ENCODE results near the gene PPP1R14B. TPM values are rescaled to one million over a fixed set of nuclear protein-coding genes. Genes with fewer than 3 reads are reported as not detected.

Gene PPP1R14B
- total RNA-seq, 1 donor from 2014 or later, result 284 TPM

DNA sequence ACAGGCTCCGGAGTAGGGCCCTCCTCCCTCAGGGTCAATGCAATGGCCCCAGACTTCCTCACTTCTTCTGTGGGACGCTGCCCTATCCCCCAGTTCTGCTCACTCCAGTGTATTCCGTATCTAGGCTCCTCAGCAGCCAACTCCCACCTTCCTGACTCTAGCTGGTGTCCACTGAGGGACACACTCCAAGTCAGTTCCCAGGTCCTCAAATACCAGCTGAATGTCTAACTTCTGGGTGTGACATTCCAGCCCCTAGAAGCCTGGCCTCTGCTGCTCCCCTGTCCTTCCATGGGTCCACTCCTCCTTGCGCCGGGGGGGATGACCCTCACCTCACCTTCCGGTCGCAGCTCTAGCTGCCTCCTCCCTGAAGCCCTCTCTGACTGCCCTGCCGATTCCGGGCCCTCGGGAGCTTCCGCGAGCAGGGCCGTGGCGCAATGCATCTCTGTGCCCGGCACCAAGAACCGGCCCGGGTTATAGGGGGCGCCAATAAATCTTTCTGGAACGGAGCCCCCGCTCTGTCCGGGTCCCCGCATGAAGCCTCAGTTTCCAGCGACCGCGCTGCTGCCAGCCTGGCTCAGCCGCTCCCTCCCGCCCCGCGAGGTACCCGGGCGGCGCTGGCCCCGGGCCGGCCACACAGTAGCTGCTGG is 22.3 kb upstream of the PPP1R14B start:
- Mint-ChIP-seq H3K4me3 (peak overlapping the region; percentile 96), H3K36me3 (ENCODE audit: low read depth) (peaks cover 14% of the 10 kb centered on the region), H3K9me3 (no peaks in the 10 kb centered on the region), H3K27me3 (no peaks in the 10 kb centered on the region), H3K27ac (peak overlapping the region; percentile 99), H3K4me1 (peaks cover 26% of the 10 kb centered on the region)
- intact Hi-C loops (cut with micrococcal nuclease), result loop anchor here (1.0 kb wide), 3 partner anchors 18 to 48 kb away; partner anchors contain the start of genes PLCB3 and TRMT112
- peak; percentile 89 for DNase-seq

GRCh38 chr11:64268025-64268892 is 21.5 kb upstream of the PPP1R14B start:
- H3K36me3 Mint-ChIP-seq (ENCODE audit: low read depth), result peaks cover 14% of the 10 kb centered on the region
- DNase-seq, result no peak
- H3K4me3 Mint-ChIP-seq, result peak overlapping the region; percentile 96
- H3K4me1 Mint-ChIP-seq, result peaks cover 26% of the 10 kb centered on the region
- no peaks in the 10 kb centered on the region for H3K9me3 Mint-ChIP-seq
- no peaks in the 10 kb centered on the region for H3K27me3 Mint-ChIP-seq
- intact Hi-C loops (cut with micrococcal nuclease), result loop anchor here (1.0 kb wide), 1 partner anchor 17 kb away; the partner anchor contains the start of gene PLCB3
- peak overlapping the region; percentile 99 for H3K27ac Mint-ChIP-seq

- DNase-seq, result no peak
- Mint-ChIP-seq H3K36me3 (ENCODE audit: low read depth) (peaks cover 19% of the 10 kb centered on the region), H3K27ac (peak overlapping the region; percentile 81), H3K4me3 (peak overlapping the region; percentile 35), H3K27me3 (no peaks in the 10 kb centered on the region), H3K4me1 (peaks cover 26% of the 10 kb centered on the region), H3K9me3 (no peaks in the 10 kb centered on the region)
- intact Hi-C loops (cut with micrococcal nuclease), result no loop called here
These were observed 20.6 kb upstream of the PPP1R14B start for GRCh38 chr11:64267207-64267945.

DNA sequence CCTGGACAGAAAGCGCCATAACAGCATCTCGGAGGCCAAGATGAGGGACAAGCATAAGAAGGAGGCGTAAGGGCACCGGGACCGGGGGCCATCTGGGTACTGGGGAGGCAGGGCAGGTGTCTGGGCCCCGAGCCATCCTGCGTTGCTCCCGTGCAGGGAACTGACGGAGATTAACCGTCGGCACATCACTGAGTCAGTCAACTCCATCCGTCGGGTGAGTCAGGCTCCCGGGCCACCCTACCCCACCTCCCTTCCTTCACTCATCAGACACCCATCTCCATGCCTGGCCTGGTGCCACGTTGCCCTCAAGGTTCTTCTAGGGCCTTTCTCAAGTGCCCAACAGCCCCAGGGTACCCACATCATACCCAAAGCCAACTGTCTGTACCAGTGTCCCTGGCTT is 19.6 kb upstream of the PPP1R14B start:
- no peaks in the 10 kb centered on the region for H3K27me3 Mint-ChIP-seq
- peak overlapping the region; percentile 34 for H3K27ac Mint-ChIP-seq
- no peaks in the 10 kb centered on the region for H3K9me3 Mint-ChIP-seq
- intact Hi-C loops (cut with micrococcal nuclease), result no loop called here
- no peak for DNase-seq
- H3K4me3 Mint-ChIP-seq, result no peak overlapping the region
- H3K4me1 Mint-ChIP-seq, result peaks cover 19% of the 10 kb centered on the region
- peaks cover 22% of the 10 kb centered on the region for H3K36me3 Mint-ChIP-seq (ENCODE audit: low read depth)

GRCh38 chr11:64265176-64266160 is 18.7 kb upstream of the PPP1R14B start:
- intact Hi-C loops (cut with micrococcal nuclease), result no loop called here

DNA sequence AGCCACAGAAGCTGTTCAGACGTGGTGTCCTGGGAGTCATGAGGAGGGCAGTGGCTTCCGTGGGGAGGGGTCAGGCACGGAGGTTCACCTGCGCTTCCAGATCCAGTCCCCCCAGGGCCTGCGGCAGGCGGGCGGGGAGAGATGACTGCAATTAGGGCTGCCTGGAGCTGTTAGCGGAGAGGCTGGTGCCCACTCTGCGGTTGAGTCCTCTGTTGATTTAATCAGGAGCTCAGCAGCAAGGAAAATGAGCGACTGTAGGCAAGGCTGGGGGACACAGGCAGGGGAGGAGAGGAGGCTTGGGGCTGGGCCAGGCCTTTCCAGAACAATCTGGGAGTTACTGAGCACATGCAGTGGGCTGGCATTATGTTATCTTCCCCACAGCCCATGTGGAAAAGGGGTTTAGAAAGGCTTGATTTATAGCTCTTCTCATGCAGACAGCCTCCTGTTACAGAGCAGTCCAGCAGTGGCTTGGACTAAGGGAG is 17.7 kb upstream of the PPP1R14B start:
- no peak for DNase-seq
- intact Hi-C loops (cut with micrococcal nuclease), result no loop called here
- H3K4me3 Mint-ChIP-seq, result no peak overlapping the region

More at GRCh38 chr11:64265176-64266160, 18.7 kb upstream of the PPP1R14B start:
- no peak overlapping the region for H3K27ac Mint-ChIP-seq
- H3K4me1 Mint-ChIP-seq, result peaks cover 19% of the 10 kb centered on the region
- no peaks in the 10 kb centered on the region for H3K27me3 Mint-ChIP-seq
- H3K9me3 Mint-ChIP-seq, result no peaks in the 10 kb centered on the region
- DNase-seq, result no peak
- peaks cover 22% of the 10 kb centered on the region for H3K36me3 Mint-ChIP-seq (ENCODE audit: low read depth)
- H3K4me3 Mint-ChIP-seq, result no peak overlapping the region

GRCh38 chr11:64263947-64264317 is 17.2 kb upstream of the PPP1R14B start:
- no peak overlapping the region for H3K27ac Mint-ChIP-seq

More for the DNA sequence above, 17.7 kb upstream of the PPP1R14B start:
- Mint-ChIP-seq H3K36me3 (ENCODE audit: low read depth) (peaks cover 26% of the 10 kb centered on the region), H3K4me1 (peaks cover 25% of the 10 kb centered on the region), H3K27me3 (no peaks in the 10 kb centered on the region), H3K27ac (no peak overlapping the region), H3K9me3 (no peaks in the 10 kb centered on the region)

GRCh38 chr11:64263021-64263946 is 16.5 kb upstream of the PPP1R14B start:
- Mint-ChIP-seq H3K27ac (no peak overlapping the region), H3K4me1 (peaks cover 18% of the 10 kb centered on the region), H3K27me3 (no peaks in the 10 kb centered on the region), H3K36me3 (ENCODE audit: low read depth) (peaks cover 28% of the 10 kb centered on the region), H3K9me3 (no peaks in the 10 kb centered on the region), H3K4me3 (no peak overlapping the region)
- no peak for DNase-seq
- intact Hi-C loops (cut with micrococcal nuclease), result no loop called here

More at GRCh38 chr11:64263947-64264317, 17.2 kb upstream of the PPP1R14B start:
- Mint-ChIP-seq H3K27me3 (no peaks in the 10 kb centered on the region), H3K9me3 (no peaks in the 10 kb centered on the region), H3K4me1 (peaks cover 24% of the 10 kb centered on the region), H3K4me3 (no peak overlapping the region), H3K36me3 (ENCODE audit: low read depth) (peaks cover 27% of the 10 kb centered on the region)
- DNase-seq, result no peak
- intact Hi-C loops (cut with micrococcal nuclease), result no loop called here

DNA sequence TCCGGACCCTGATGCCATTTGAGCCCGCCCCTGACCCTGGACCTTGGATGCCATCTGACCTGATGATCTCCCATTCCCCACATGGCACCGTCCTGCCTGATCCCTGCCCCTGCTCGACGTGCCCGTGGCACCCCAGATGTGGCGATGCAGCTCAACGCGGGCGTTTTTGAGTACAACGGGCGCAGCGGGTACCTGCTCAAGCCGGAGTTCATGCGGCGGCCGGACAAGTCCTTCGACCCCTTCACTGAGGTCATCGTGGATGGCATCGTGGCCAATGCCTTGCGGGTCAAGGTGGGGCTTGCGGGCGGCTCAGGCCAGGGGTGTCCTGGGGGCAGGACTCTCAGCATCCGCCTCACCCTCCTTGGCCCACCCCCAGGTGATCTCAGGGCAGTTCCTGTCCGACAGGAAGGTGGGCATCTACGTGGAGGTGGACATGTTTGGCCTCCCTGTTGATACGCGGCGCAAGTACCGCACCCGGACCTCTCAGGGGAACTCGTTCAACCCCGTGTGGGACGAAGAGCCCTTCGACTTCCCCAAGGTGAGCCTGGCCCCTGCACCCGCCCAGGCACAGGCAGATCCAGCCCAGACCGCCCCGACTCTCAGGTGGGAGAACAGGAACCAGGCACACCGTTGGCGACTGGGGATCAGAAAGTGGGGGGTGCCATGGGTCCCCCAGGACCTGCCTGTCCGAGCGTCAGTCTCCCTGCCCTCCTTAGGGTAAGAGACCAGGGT is 15.7 kb upstream of the PPP1R14B start:
- Mint-ChIP-seq H3K27ac (no peak overlapping the region), H3K4me3 (no peak overlapping the region), H3K9me3 (no peaks in the 10 kb centered on the region), H3K27me3 (no peaks in the 10 kb centered on the region), H3K36me3 (ENCODE audit: low read depth) (peaks cover 33% of the 10 kb centered on the region), H3K4me1 (peaks cover 12% of the 10 kb centered on the region)
- intact Hi-C loops (cut with micrococcal nuclease), result no loop called here
- no peak for DNase-seq

GRCh38 chr11:64261556-64262080 is 14.9 kb upstream of the PPP1R14B start:
- no peak overlapping the region for H3K4me3 Mint-ChIP-seq
- no peak for DNase-seq
- no peaks in the 10 kb centered on the region for H3K9me3 Mint-ChIP-seq
- H3K4me1 Mint-ChIP-seq, result peaks cover 12% of the 10 kb centered on the region
- no peaks in the 10 kb centered on the region for H3K27me3 Mint-ChIP-seq
- no peak overlapping the region for H3K27ac Mint-ChIP-seq
- intact Hi-C loops (cut with micrococcal nuclease), result no loop called here
- peaks cover 34% of the 10 kb centered on the region for H3K36me3 Mint-ChIP-seq (ENCODE audit: low read depth)

DNA sequence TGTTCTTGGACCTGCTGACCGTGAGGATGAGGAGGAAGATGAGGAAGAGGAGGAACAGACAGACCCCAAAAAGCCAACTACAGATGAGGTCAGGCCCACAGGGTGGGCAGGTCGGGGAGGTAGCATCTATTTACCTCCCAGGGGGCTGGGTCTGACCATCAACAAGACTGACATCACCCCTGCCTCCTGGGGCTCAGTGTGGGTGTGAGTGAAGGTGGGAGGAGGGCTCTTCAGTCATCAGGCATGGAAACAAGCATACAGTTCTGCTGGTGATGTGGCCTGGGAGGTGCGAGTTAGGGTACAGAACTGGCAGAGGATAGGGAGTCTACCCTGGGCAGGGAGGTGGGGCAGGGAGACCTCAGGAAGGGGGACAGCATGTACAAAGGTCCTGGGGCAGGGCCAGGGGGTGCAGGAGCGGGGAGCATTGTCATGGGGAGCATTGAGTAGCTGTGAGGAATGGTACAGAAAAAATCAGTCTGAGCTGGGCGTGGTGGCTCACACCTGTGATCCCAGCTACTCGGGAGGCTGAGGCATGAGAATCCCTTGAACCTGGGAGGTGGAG is 13.5 kb upstream of the PPP1R14B start:
- Mint-ChIP-seq H3K36me3 (ENCODE audit: low read depth) (peaks cover 35% of the 10 kb centered on the region), H3K4me3 (no peak overlapping the region), H3K4me1 (peaks cover 12% of the 10 kb centered on the region), H3K27ac (peak overlapping the region; percentile 48), H3K9me3 (no peaks in the 10 kb centered on the region), H3K27me3 (no peaks in the 10 kb centered on the region)
- DNase-seq, result no peak
- intact Hi-C loops (cut with micrococcal nuclease), result no loop called here

Data from activated CD4-positive, alpha-beta T cell treated with anti-CD3 and anti-CD28 coated beads, Interleukin-2, amount 10 ng/mL, durations not matched to agents 24 days and 14 days (primary cell).